DND-41 (cell line): ENCODE measurements around the gene AUTS2.

ENCODE experiments used
- EZH2 ChIP-seq: IDR thresholded peaks from 3 replicates; pipeline ENCODE4 v1.6.1; 2012; ENCODE audit warnings: borderline replicate concordance, low read depth, mild to moderate bottlenecking, moderate library complexity, low read length, inconsistent platforms; ENCODE audit not compliant: severe bottlenecking
- TF ChIP-seq, protein P1 (sequence below): IDR thresholded peaks from 2 replicates; pipeline ENCODE4 v1.5.1; 2012; ENCODE audit warnings: borderline replicate concordance, low read length, moderate library complexity, mild to moderate bottlenecking; ENCODE audit not compliant: poor library complexity, severe bottlenecking; ENCODE audit errors: extremely low read depth

DNA sequence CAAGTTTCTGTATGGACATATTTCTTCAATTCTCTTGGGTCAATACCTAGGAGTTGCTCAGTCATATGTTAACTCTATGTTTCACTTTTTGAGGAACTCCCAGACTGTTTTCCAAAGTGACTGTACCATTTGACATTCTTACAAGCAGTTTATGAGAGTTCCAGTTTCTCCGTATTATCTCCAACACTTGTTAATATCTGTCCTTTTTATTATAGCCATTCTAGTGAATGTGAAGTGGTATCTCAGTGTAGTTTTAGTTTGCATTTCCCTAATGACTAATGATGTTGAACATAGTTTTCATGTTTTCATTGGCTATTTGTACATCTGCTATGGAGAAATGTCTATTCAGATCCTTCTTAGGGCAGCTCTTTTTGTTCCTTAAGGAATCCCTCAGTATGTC, 1002.7 kb downstream of the AUTS2 start:
- TF ChIP-seq, protein P1, sequence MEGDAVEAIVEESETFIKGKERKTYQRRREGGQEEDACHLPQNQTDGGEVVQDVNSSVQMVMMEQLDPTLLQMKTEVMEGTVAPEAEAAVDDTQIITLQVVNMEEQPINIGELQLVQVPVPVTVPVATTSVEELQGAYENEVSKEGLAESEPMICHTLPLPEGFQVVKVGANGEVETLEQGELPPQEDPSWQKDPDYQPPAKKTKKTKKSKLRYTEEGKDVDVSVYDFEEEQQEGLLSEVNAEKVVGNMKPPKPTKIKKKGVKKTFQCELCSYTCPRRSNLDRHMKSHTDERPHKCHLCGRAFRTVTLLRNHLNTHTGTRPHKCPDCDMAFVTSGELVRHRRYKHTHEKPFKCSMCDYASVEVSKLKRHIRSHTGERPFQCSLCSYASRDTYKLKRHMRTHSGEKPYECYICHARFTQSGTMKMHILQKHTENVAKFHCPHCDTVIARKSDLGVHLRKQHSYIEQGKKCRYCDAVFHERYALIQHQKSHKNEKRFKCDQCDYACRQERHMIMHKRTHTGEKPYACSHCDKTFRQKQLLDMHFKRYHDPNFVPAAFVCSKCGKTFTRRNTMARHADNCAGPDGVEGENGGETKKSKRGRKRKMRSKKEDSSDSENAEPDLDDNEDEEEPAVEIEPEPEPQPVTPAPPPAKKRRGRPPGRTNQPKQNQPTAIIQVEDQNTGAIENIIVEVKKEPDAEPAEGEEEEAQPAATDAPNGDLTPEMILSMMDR: no peak
- TF ChIP-seq EZH2: no peak
